GM12872 (cell line): Measurements from ENCODE around the gene NUCB1.

Source experiments
- TF ChIP-seq, protein P1 (sequence below): IDR thresholded peaks from 3 replicates; pipeline ENCODE4 v1.5.1; 2011; ENCODE audit warnings: low read depth, mild to moderate bottlenecking, low read length, moderate library complexity; ENCODE audit not compliant: insufficient read depth

Gene NUCB1

DNA sequence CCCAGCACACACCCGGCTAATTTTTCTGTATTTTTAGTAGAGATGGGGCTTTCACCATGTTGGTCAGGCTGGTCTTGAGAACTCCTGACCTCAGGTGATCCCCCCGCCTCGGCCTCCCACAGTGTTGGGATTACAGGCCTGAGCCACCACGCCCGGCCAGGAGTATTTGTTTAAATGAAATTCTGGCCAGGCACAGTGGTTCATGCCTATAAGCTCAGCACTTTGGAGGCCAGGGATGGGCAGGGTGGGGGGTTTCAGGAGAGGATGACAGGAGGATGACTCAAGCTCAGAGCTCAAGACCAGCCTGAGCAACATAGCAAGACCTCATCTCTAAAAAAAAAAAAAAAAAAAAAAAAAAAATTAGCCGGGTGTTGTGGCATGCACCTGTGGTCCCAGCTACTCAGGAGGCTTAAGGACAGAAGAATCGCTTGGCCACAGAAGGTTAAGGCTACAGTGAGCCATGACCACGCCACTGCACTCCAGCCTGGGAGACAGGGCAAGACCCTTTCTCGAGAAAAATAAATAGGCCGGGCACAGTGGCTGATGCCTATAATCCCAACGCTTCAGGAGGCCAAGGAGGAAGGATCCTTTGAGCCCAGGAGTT is 25.2 kb downstream of the NUCB1 start:
- TF ChIP-seq, protein P1, sequence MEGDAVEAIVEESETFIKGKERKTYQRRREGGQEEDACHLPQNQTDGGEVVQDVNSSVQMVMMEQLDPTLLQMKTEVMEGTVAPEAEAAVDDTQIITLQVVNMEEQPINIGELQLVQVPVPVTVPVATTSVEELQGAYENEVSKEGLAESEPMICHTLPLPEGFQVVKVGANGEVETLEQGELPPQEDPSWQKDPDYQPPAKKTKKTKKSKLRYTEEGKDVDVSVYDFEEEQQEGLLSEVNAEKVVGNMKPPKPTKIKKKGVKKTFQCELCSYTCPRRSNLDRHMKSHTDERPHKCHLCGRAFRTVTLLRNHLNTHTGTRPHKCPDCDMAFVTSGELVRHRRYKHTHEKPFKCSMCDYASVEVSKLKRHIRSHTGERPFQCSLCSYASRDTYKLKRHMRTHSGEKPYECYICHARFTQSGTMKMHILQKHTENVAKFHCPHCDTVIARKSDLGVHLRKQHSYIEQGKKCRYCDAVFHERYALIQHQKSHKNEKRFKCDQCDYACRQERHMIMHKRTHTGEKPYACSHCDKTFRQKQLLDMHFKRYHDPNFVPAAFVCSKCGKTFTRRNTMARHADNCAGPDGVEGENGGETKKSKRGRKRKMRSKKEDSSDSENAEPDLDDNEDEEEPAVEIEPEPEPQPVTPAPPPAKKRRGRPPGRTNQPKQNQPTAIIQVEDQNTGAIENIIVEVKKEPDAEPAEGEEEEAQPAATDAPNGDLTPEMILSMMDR = no peak

DNA sequence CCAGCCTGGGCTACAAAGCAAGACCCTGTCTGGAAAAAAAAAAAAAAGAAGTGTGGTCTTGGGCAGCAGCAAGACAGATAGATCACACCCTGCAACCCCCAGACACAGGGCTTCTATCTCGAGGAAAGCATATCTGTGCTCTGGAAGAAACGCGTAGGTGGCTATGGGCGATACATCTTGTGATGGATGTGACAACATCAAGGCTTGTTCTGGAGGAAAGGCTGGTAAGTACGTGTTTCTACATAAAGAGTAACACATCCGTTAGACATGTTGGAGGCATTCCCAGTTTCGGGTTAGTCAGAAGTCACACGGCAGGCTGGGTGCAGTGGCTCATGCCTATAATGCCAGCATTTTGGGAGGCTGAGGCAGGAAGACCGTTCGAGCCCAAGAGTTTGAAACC is 26.8 kb downstream of the NUCB1 start:
- TF ChIP-seq, protein P1 = no peak

DNA sequence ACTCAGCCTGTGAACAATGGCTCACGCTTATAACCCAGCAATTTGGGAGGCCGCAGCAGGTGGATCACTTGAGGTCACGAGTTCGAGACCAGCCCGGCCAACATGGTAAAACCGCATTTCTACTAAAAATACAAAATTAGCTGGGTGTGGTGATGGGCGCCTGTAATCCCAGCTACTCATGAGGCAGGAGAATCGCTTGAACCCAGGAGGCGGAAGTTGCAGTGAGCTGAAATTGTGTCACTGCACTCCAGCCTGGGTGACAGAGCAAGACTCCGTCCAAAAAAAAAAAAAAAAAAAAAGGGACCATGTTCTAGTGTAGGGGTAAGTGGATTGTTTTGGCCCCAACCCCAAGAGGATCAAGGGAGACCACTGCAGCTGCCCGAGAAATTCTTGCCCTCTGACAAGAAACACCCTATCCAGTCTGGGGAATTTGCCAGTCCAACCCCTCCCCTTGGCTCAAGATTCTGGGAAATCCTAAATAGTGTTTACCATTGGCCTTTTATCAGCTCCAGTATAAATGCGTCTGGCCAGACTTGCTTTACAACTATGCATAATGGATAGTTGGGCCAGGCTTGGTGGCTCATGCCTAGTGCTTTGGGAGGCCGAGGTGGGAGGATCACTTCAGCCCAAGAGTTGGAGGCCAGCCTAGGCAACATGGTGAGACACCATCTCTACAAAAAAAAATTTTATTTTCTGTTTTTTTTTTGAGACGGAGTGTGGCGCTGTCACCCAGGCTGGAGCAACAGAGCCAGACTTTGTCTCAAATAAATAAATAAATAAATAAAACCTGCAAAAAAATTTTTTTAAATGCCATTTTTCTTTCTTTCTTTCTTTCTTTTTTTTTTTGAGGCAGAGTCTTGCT is 28.3 kb downstream of the NUCB1 start:
- TF ChIP-seq, protein P1 = no peak

DNA sequence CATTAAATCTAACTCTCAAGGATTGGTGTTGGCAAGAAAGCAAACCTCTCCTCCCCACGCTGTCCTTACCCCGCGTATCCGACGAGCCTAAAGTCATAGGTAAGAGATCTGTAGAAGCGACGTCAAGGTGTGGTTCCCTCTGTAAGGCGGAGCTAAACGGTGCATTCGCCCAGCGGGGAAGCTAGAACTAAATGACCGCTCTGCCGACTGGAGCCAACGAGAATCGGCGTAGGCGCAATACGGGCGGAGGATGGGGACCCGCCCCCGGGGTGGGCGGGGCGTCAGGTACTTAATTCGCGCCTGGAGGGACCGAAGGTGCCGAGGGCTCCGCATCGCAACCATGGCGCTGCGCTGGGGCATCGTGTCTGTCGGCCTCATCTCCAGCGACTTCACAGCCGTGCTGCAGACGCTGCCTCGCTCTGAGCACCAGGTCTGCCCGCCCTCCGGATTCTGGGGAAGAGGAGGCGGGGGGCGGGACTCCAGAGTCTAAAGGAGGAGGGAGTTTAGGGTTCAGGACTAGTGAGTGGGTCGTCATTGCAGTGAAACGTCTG is 33.3 kb downstream of the NUCB1 start, which contains the start of gene DHDH:
Gene DHDH (plus strand): TSS at position 318 of the 551 bp plus-strand sequence. CDS start 23 bp downstream, at position 341.
- TF ChIP-seq, protein P1 = no peak

DNA sequence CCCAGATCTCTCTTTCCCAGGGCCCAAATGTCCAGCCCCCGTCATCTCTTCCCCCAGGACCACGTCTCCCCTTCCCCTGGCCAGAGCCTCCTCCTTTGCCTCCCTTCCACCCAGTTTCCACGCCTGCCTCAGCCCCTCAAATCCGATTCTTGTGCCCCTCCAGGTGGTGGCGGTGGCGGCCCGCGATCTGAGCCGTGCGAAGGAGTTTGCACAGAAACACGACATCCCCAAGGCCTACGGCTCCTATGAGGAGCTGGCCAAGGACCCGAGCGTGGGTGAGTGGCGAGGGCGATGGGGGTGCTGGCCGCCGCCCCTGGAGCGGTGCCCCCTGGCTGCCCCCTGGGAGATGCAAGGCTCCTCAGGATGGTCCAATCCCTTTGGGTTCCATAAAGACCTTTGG is 34.7 kb downstream of the NUCB1 start:
- TF ChIP-seq, protein P1 = no peak

DNA sequence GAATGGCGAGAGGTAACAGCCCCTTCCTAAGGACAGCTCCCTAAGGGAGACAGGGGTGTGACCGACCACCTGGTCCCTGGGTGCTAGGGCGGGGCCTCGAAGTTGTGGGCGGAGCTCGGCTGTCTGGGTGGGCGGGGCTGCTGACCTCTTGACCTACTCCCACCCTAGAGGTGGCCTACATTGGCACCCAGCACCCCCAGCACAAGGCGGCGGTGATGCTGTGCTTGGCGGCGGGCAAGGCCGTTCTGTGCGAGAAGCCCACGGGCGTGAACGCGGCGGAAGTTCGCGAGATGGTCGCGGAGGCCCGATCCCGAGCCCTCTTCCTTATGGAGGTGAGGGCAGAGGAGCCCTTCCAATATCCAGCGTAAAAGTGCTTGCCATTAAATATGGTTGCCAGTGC is 35.8 kb downstream of the NUCB1 start:
- TF ChIP-seq, protein P1 = no peak

DNA sequence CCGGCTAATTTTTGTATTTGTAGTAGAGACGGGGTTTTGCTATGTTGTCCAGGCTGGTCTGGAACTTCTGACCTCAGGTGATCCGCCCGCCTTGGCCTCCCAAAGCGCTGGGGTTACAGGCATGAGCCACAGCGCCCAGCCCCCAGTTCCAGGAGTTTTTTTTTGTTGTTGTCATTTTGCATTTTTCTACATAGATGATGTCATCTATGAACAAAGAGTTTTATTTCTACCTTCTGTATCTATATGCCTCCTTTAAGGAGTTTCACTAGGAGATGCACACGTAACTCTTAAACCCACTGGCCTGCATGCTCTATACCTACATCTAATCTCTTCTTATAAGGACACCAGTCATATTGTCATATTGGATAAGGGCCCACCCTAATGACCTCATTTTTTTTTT is 38.1 kb downstream of the NUCB1 start:
- TF ChIP-seq, protein P1 = no peak
